OCI-LY1 (cell line): ENCODE results near the gene SESN2.
"Not testable (repeated sequence)": the region's sequence is repeated elsewhere in the genome, so short reads cannot be mapped to it uniquely, and the experiment has no call there.

Experiments used
- H2AFZ ChIP-seq: fragments of 200-600 bp; sonication (generic), shearing (Covaris generic); 2 replicates; pipeline ENCODE4 v1.6.0; 2014; ENCODE audit warnings: antibody characterized with exemption, mild to moderate bottlenecking, low read length
- H3F3A ChIP-seq: fragments of 200-600 bp; sonication (generic), shearing (Covaris generic); 2 replicates; pipeline ENCODE4 v1.6.0; 2014; ENCODE audit warnings: mild to moderate bottlenecking, antibody characterized with exemption, low read length, moderate library complexity; ENCODE audit not compliant: insufficient read depth
- H3K27ac ChIP-seq: fragments of 200-600 bp; sonication (generic); 2 replicates; pipeline ENCODE4 v1.5.1; 2014; ENCODE audit warnings: low read length, mixed run types, mild to moderate bottlenecking, low read depth; ENCODE audit not compliant: poor library complexity, severe bottlenecking
- H3K27me3 ChIP-seq: fragments of 200-600 bp; sonication (generic); 2 replicates; pipeline ENCODE4 v1.6.0; 2014; ENCODE audit warnings: antibody characterized with exemption, mild to moderate bottlenecking, low read length, moderate library complexity; ENCODE audit not compliant: insufficient read depth
- H3K36me3 ChIP-seq: fragments of 200-600 bp; sonication (generic); 2 replicates; pipeline ENCODE4 v1.6.1; 2014; ENCODE audit warnings: mild to moderate bottlenecking, antibody characterized with exemption, low read length, moderate library complexity, mixed read lengths; ENCODE audit not compliant: insufficient read depth
- H3K4me1 ChIP-seq: fragments of 200-600 bp; sonication (generic); 2 replicates; pipeline ENCODE4 v1.5.1; 2014; ENCODE audit warnings: mild to moderate bottlenecking, low read length, moderate library complexity; ENCODE audit not compliant: insufficient read depth, severe bottlenecking
- H3K4me2 ChIP-seq: fragments of 200-600 bp; sonication (generic), shearing (Covaris generic); 2 replicates; pipeline ENCODE4 v1.6.1; 2014; ENCODE audit warnings: low read length
- H3K4me3 ChIP-seq: fragments of 200-600 bp; sonication (generic); 2 replicates; pipeline ENCODE4 v1.5.1; 2014; ENCODE audit warnings: low read length, low read depth, mild to moderate bottlenecking, mixed read lengths; ENCODE audit not compliant: poor library complexity, severe bottlenecking
- H3K79me2 ChIP-seq: fragments of 200-600 bp; shearing (Covaris generic); 2 replicates; pipeline ENCODE4 v1.6.1; 2016; ENCODE audit warnings: mixed run types, low read length, mixed read lengths; ENCODE audit not compliant: insufficient read depth
- H3K9ac ChIP-seq: fragments of 200-600 bp; sonication (generic), shearing (Covaris generic); 2 replicates; pipeline ENCODE4 v1.6.1; 2014; ENCODE audit warnings: mild to moderate bottlenecking, low read length, mixed read lengths
- H3K9me2 ChIP-seq: fragments of 200-600 bp; sonication (generic), shearing (Covaris generic); 2 replicates; pipeline ENCODE4 v1.6.1; 2014; ENCODE audit warnings: low read depth, mild to moderate bottlenecking, low read length, mixed read lengths
- H3K9me3 ChIP-seq: fragments of 200-600 bp; shearing (Covaris generic); 2 replicates; pipeline ENCODE4 v1.6.1; 2014; ENCODE audit warnings: low read length, mixed read lengths
- H4K20me1 ChIP-seq: fragments of 200-600 bp; sonication (generic), shearing (Covaris generic); 2 replicates; pipeline ENCODE4 v1.6.0; 2016; ENCODE audit warnings: mild to moderate bottlenecking, low read length; ENCODE audit not compliant: insufficient read depth
- EZH2 ChIP-seq: fragments of 200-600 bp; sonication (generic), shearing (Covaris generic); IDR thresholded peaks from 2 replicates; pipeline ENCODE4 v1.8.0; 2017; ENCODE audit warnings: borderline replicate concordance, mixed run types, mild to moderate bottlenecking, antibody characterized with exemption, low read length, moderate library complexity, mixed read lengths
- TF ChIP-seq, protein P1 (sequence below): fragments of 200-600 bp; sonication (generic), shearing (Covaris generic); IDR thresholded peaks from 2 replicates; pipeline ENCODE4 v1.5.1; 2017; ENCODE audit warnings: mild to moderate bottlenecking, antibody characterized with exemption, low read length, moderate library complexity, mixed read lengths

The SESN2 gene

DNA sequence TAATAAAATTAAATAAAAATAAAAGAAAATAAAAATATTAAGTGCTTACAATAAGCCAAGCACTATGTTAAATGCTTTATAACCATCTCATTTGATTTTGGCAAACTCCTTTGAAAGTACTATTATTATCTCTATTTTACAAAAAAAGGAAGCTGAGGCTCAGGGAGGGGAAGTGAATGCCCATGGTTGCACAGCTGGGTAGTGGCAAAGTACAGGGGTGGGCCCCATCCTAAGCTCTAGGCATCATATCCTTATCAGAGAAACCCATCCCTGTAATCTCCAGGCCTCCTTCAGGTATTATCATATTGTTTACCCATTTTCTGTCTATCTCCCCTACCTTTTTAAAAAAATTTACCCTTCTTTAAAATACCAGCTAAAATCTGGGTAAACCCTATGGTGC, 67.2 kb downstream of the SESN2 start:
- H3F3A ChIP-seq: no peaks in the 10 kb centered on the region
- H3K79me2 ChIP-seq: no peaks in the 10 kb centered on the region
- no peak overlapping the region for H3K4me3 ChIP-seq
- H3K9me2 ChIP-seq: no peaks in the 10 kb centered on the region
- H4K20me1 ChIP-seq: no peaks in the 10 kb centered on the region
- TF ChIP-seq EZH2: no peak
- TF ChIP-seq, protein P1, sequence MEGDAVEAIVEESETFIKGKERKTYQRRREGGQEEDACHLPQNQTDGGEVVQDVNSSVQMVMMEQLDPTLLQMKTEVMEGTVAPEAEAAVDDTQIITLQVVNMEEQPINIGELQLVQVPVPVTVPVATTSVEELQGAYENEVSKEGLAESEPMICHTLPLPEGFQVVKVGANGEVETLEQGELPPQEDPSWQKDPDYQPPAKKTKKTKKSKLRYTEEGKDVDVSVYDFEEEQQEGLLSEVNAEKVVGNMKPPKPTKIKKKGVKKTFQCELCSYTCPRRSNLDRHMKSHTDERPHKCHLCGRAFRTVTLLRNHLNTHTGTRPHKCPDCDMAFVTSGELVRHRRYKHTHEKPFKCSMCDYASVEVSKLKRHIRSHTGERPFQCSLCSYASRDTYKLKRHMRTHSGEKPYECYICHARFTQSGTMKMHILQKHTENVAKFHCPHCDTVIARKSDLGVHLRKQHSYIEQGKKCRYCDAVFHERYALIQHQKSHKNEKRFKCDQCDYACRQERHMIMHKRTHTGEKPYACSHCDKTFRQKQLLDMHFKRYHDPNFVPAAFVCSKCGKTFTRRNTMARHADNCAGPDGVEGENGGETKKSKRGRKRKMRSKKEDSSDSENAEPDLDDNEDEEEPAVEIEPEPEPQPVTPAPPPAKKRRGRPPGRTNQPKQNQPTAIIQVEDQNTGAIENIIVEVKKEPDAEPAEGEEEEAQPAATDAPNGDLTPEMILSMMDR: no peak
- H2AFZ ChIP-seq: no peak overlapping the region
- peaks cover 30% of the 10 kb centered on the region for H3K4me1 ChIP-seq
- H3K27me3 ChIP-seq: no peaks in the 10 kb centered on the region
- H3K9me3 ChIP-seq: no peaks in the 10 kb centered on the region
- H3K4me2 ChIP-seq: no peak overlapping the region
- peaks cover 11% of the 10 kb centered on the region for H3K36me3 ChIP-seq
- H3K27ac ChIP-seq: peak overlapping the region; percentile 48
- H3K9ac ChIP-seq: no peak overlapping the region

GRCh38 chr1:28326984-28327383, 67.7 kb downstream of the SESN2 start:
- H3K4me1 ChIP-seq: peaks cover 30% of the 10 kb centered on the region
- H3K4me3 ChIP-seq: no peak overlapping the region
- no peaks in the 10 kb centered on the region for H3K27me3 ChIP-seq
- TF ChIP-seq, protein P1: no peak
- TF ChIP-seq EZH2: no peak
- no peaks in the 10 kb centered on the region for H4K20me1 ChIP-seq
- H3K9ac ChIP-seq: no peak overlapping the region
- no peaks in the 10 kb centered on the region for H3K79me2 ChIP-seq
- no peaks in the 10 kb centered on the region for H3F3A ChIP-seq
- no peak overlapping the region for H3K4me2 ChIP-seq
- H3K9me2 ChIP-seq: no peaks in the 10 kb centered on the region
- H3K9me3 ChIP-seq: no peaks in the 10 kb centered on the region
- H2AFZ ChIP-seq: no peak overlapping the region
- H3K27ac ChIP-seq: peak overlapping the region; percentile 48
- H3K36me3 ChIP-seq: peaks cover 15% of the 10 kb centered on the region

- H3K9ac ChIP-seq, H4K20me1 ChIP-seq, H3K9me2 ChIP-seq, H2AFZ ChIP-seq, H3K9me3 ChIP-seq, H3K4me2 ChIP-seq, H3K4me3 ChIP-seq, H3F3A ChIP-seq, H3K79me2 ChIP-seq, H3K27me3 ChIP-seq: not testable (repeated sequence)
- peaks cover 30% of the 10 kb centered on the region for H3K4me1 ChIP-seq
- H3K36me3 ChIP-seq: peaks cover 20% of the 10 kb centered on the region
- peak overlapping the region; percentile 48 for H3K27ac ChIP-seq
These were observed 68.1 kb downstream of the SESN2 start for GRCh38 chr1:28327431-28327830.

- Histone ChIP-seq H3F3A (no peaks in the 10 kb centered on the region), H3K9ac (peak overlapping the region; percentile 49), H3K4me3 (peak overlapping the region; percentile 68), H3K4me2 (peak overlapping the region; percentile 79), H3K36me3 (peaks cover 28% of the 10 kb centered on the region), H3K9me3 (no peaks in the 10 kb centered on the region), H3K9me2 (no peaks in the 10 kb centered on the region), H3K79me2 (no peaks in the 10 kb centered on the region), H3K4me1 (peaks cover 30% of the 10 kb centered on the region), H3K27me3 (no peaks in the 10 kb centered on the region), H4K20me1 (no peaks in the 10 kb centered on the region), H2AFZ (peak overlapping the region; percentile 4; the same call in 1 of the 2 replicates), H3K27ac (peak overlapping the region; percentile 48)
- TF ChIP-seq, protein P1: no peak
- no peak for TF ChIP-seq EZH2
These were observed 68.9 kb downstream of the SESN2 start for GRCh38 chr1:28328228-28328648.
